T-helper 2 cell treated with Interferon-gamma antibody and Interleukin-4, amounts not matched to agents 5 μg/mL and 100 μg/mL, for 36 hours (primary cell): Measurements from ENCODE around the gene MAGEC2.

Experiments used
- DNase-seq: peaks from one replicate; pipeline ENCODE4 v3.0.0; 2021; ENCODE audit warnings: low spot score
- H3K27ac Mint-ChIP-seq: one replicate; pipeline ENCODE4 v1.8.0; 2021; ENCODE audit warnings: mild to moderate bottlenecking, mixed read lengths
- H3K27me3 Mint-ChIP-seq: one replicate; pipeline ENCODE4 v1.8.0; 2021; ENCODE audit warnings: low read depth, mixed read lengths
- H3K36me3 Mint-ChIP-seq: one replicate; pipeline ENCODE4 v1.8.0; 2021; ENCODE audit warnings: low read depth, mixed read lengths
- H3K4me1 Mint-ChIP-seq: one replicate; pipeline ENCODE4 v1.8.0; 2021; ENCODE audit warnings: low read depth, mixed read lengths
- H3K4me3 Mint-ChIP-seq: one replicate; pipeline ENCODE4 v1.8.0; 2022; ENCODE audit warnings: mild to moderate bottlenecking, moderate library complexity, mixed read lengths
- H3K9me3 Mint-ChIP-seq: one replicate; pipeline ENCODE4 v1.8.0; 2021; ENCODE audit warnings: mixed read lengths

MAGEC2 gene, protein sequence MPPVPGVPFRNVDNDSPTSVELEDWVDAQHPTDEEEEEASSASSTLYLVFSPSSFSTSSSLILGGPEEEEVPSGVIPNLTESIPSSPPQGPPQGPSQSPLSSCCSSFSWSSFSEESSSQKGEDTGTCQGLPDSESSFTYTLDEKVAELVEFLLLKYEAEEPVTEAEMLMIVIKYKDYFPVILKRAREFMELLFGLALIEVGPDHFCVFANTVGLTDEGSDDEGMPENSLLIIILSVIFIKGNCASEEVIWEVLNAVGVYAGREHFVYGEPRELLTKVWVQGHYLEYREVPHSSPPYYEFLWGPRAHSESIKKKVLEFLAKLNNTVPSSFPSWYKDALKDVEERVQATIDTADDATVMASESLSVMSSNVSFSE

DNA sequence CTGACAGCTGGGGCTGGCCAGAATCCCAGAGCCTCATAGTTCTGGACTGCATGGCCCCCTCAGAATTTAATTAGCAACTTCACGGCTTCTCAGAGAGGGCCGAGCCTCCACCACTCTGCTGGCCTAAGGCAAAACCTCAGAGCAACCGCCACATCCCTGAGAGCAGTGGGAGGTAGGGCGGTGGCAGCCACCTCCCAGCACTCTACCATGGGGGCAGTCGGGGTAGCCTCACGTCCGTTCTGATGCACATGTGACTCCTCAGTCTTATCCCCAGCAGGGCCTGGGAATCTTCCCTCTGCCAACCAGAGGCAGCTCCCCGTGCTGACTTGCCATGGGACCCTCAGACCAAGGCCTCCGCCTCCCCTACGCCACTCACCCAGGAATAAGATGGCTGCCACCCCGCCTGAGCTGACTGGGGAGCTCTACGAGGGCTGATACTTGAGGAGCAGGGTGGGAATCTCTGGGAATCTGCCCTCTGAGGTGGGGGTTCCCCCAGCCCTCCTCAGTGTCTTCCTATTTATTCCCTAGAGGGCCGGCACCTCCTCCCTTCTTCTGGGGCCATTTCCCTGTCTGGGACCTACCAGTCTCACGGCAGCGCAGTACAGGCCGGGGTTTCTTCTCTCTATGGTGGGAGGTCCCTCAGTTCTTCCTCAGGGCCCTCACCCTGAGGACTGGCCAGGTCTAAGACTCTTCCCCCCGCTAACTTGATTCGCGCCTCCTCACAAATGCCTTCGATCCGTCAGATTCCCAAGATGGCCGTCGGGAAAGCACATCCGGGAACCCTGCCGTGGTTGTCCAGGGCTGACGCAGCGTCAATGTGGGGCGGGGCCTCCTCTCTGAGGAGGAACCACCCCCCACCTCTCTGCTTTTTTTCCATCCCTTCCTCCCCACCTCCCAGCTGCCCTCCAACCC, at the start of gene MAGEC2:
Gene MAGEC2, minus strand, starts transcription at position 769 of the 912 bp plus-strand sequence. CDS start 1,303 bp downstream, outside the sequence.
- Mint-ChIP-seq H3K9me3 (no peaks in the 10 kb centered on the region), H3K36me3 (no peaks in the 10 kb centered on the region), H3K27me3 (no peaks in the 10 kb centered on the region), H3K4me3 (no peak within 1 kb of the TSS), H3K4me1 (no peaks in the 10 kb centered on the region), H3K27ac (no peak within 1 kb of the TSS)
- no peak for DNase-seq

DNA sequence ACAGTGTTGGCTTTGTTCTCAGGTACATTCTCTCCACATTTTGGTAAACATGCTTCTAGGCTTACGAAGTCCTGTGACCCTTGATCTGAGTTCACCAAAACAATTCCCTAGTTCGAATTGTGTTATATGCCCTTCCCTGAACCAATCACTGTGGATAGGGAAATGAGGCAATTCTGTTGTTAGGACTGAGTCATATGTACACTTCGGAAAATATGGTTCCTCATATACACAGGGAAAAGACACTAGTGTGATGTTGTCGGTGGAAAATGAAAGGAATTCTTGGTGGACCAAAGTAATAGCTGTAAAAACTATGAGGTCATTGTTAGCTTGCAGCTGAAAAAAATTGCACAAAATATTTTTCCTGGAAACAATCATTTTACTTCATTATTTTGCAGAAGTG, 46.6 kb upstream of the MAGEC2 start:
- H3K36me3 Mint-ChIP-seq = no peaks in the 10 kb centered on the region
- H3K27me3 Mint-ChIP-seq = no peaks in the 10 kb centered on the region
- no peaks in the 10 kb centered on the region for H3K4me1 Mint-ChIP-seq
- no peaks in the 10 kb centered on the region for H3K9me3 Mint-ChIP-seq
- no peak for DNase-seq
- H3K27ac Mint-ChIP-seq = no peak overlapping the region
- H3K4me3 Mint-ChIP-seq = no peak overlapping the region

DNA sequence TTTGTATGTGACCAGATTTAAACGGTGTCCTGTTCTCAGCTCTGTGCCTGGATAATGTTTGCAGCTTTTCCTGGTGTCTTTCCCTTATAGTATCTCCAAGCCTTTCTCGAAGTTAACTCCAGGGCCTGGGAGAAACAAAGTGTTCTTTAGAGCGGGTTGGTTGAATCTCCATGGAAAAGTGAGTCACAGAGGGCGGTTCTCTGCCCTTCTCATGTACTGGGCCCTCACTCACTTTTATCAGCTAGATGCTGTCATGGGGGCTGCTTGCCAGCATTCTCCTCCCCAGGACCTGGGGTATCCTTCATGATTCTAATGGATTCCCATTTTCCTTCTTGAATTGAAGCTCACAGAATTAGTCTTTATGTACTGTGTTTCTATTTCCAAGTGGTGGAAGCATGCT, 46.1 kb upstream of the MAGEC2 start:
- DNase-seq = no peak
- no peaks in the 10 kb centered on the region for H3K4me1 Mint-ChIP-seq
- no peaks in the 10 kb centered on the region for H3K9me3 Mint-ChIP-seq
- no peaks in the 10 kb centered on the region for H3K27me3 Mint-ChIP-seq
- no peak overlapping the region for H3K4me3 Mint-ChIP-seq
- no peak overlapping the region for H3K27ac Mint-ChIP-seq
- no peaks in the 10 kb centered on the region for H3K36me3 Mint-ChIP-seq

DNA sequence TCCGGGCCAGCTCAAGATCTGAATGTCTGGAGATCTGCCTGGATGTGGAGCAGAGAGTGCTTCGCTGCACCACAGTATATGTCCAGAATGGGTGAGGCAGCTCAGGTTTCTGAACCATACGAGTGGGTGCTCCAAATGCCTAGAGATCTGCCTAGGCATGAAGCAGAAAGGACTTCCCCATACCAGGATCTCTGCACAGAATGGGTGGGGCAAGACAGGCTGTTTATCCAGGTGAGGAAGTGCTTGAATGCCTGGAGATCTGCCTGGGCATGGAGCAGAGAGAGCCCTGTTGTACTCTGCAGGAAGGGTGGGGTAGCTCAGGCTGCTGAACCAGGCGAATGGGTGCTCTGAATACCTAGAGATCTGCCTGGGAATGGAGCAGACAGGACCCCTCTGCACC, 45.4 kb upstream of the MAGEC2 start:
- H3K27me3 Mint-ChIP-seq = no peaks in the 10 kb centered on the region
- DNase-seq = no peak
- H3K36me3 Mint-ChIP-seq = no peaks in the 10 kb centered on the region
- H3K4me3 Mint-ChIP-seq = no peak overlapping the region
- H3K9me3 Mint-ChIP-seq = no peaks in the 10 kb centered on the region
- no peak overlapping the region for H3K27ac Mint-ChIP-seq
- H3K4me1 Mint-ChIP-seq = no peaks in the 10 kb centered on the region

DNA sequence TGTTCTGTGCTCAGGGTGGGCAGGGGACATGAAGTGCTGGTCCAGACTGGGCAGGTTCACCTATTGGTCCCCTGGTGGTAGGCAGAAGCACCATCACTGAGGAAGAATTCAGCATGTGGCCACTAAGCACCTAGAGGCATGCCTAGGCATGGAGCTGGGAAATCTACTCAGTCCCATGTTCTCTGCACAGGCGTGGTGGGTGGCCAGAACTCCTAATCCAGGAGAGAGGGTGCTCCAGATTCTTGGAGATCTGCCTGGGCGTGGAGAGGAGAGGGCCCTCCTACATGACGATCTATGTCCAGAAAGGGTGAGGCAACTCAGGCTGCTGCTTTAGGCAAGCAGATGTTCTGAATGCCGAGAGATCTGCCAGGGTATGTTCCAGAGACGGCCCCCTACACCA, 44.6 kb upstream of the MAGEC2 start:
- H3K4me3 Mint-ChIP-seq = no peak overlapping the region
- no peaks in the 10 kb centered on the region for H3K9me3 Mint-ChIP-seq
- no peaks in the 10 kb centered on the region for H3K36me3 Mint-ChIP-seq
- no peak for DNase-seq
- no peak overlapping the region for H3K27ac Mint-ChIP-seq
- no peaks in the 10 kb centered on the region for H3K4me1 Mint-ChIP-seq
- no peaks in the 10 kb centered on the region for H3K27me3 Mint-ChIP-seq

DNA sequence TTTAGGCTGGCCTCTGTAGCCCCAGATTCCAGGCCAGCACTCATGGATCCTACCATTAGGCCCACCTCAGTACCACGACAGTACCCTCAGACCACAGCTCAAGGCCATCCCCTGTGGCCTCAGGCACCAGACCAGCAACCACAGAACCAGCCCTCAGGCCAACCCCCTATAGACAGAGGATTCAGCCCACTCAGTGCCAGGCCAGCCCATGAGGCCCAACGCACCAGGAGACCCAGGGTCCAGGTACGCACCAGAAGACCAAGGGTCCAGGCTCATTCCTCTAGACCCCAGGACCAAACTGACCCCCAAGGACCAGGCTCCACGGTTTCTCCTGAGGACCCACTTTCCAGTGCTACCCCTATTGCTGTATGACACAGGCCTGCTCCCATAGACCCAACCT, 39.5 kb upstream of the MAGEC2 start:
- Mint-ChIP-seq H3K27ac (no peak overlapping the region), H3K9me3 (no peaks in the 10 kb centered on the region), H3K4me1 (no peaks in the 10 kb centered on the region), H3K36me3 (no peaks in the 10 kb centered on the region), H3K27me3 (no peaks in the 10 kb centered on the region), H3K4me3 (no peak overlapping the region)
- no peak for DNase-seq

DNA sequence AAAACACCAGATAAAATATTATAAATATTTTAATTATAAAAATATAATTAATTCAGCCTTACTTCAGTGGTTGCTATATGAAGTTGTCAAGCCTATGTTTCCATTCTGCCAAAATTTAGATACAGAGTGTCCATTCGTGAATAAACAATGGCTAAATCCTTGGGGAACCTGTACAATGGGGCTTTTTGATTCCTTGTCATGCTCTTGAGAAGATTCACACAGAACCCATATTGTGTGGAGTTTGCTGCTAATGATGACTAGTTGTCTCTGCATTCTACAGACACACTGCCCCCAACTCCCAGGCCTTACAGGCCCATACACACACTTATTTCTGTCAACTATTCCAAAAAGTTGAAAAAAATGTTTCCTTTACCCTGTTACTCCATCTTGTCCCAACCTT, 33.4 kb upstream of the MAGEC2 start:
- H3K27me3 Mint-ChIP-seq = no peaks in the 10 kb centered on the region
- H3K9me3 Mint-ChIP-seq = no peaks in the 10 kb centered on the region
- H3K4me1 Mint-ChIP-seq = no peaks in the 10 kb centered on the region
- no peak overlapping the region for H3K4me3 Mint-ChIP-seq
- no peaks in the 10 kb centered on the region for H3K36me3 Mint-ChIP-seq
- DNase-seq = no peak
- no peak overlapping the region for H3K27ac Mint-ChIP-seq

DNA sequence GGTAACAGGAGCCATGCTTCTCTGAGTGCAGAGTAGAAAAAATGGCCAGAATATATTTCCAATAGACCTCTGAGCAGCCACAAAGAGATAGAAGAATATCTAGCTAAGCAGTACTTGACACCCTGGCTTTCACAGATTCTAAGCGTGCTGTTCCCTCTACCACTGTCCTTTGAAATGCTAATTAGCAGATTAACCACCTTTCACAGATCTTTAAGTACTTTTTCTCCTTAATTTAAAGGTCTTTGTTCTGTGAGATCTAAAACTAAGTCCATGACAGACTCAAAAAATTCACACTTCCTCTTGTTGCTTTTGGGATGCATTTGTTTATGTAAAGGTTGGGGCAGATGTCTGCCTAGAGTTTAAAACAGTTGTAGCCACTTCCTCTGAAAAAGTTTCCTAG, 28.3 kb upstream of the MAGEC2 start:
- DNase-seq = no peak
- H3K4me1 Mint-ChIP-seq = no peaks in the 10 kb centered on the region
- H3K27me3 Mint-ChIP-seq = no peaks in the 10 kb centered on the region
- H3K4me3 Mint-ChIP-seq = no peak overlapping the region
- peaks cover under 1% of the 10 kb centered on the region for H3K9me3 Mint-ChIP-seq
- H3K36me3 Mint-ChIP-seq = no peaks in the 10 kb centered on the region
- no peak overlapping the region for H3K27ac Mint-ChIP-seq

DNA sequence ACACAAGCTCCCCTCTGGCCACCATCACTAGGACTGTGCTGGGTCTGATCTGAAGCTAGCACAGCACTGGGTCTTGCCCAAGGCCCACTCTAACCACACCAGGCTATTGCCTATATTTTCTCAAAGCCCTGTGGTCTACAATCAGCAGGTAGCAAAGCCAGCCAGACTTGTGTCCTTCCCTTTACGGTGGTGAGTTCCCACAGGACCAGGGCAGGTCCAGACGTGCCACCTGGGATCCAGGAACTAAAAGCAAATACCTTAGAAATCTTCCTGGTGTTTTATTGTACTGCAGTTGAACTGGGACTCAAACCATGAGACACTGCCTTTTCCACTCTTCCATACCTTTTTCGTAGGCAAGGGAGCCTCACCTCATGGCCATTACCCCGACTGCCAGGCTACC, 9.0 kb upstream of the MAGEC2 start:
- DNase-seq = no peak
- Mint-ChIP-seq H3K27ac (no peak overlapping the region), H3K9me3 (no peaks in the 10 kb centered on the region), H3K27me3 (no peaks in the 10 kb centered on the region), H3K4me1 (no peaks in the 10 kb centered on the region), H3K36me3 (no peaks in the 10 kb centered on the region), H3K4me3 (no peak overlapping the region)

DNA sequence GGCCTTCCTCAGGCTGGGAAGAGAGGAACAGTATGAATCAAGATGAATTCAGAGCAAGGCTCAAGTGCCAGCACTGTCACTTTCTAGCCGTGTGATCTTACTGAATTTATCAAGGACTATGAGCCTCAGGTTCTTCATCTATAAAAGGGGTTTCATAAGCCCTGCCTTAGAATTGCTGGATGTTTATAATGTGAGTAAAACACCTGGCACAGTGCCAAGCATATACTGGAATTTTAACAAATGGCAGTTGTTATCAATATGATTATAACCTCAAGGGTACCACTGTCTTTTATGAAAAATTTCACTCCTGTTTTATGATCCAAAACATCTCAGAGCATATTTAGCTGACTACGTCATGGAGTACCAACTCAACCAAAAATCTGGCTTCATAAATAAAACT, 4.0 kb downstream of the MAGEC2 start:
- Mint-ChIP-seq H3K27me3 (no peaks in the 10 kb centered on the region), H3K9me3 (peaks cover 4% of the 10 kb centered on the region), H3K4me1 (no peaks in the 10 kb centered on the region), H3K36me3 (no peaks in the 10 kb centered on the region), H3K4me3 (no peak overlapping the region), H3K27ac (no peak overlapping the region)
- DNase-seq = no peak

DNA sequence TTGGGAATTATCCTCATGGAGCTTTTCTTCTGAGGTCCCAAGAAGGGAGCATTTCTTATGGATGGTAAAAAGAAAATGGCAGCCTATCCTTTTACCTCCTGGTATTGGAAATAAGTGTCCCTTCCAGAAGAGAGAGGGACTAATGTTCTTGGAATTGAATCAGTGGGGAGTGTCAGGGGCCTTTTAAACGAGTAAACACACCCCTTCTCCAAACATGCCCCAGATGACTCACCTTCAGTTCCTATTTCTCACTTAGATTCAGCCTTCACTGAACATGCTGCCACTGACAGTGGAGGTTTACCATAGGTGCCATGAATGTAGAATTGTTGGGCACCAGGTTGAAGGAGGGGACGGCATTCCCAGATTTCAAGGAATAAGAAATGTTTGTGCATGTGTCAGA, 19.0 kb downstream of the MAGEC2 start:
- Mint-ChIP-seq H3K27me3 (no peaks in the 10 kb centered on the region), H3K4me1 (no peaks in the 10 kb centered on the region), H3K36me3 (no peaks in the 10 kb centered on the region), H3K4me3 (no peak overlapping the region), H3K27ac (no peak overlapping the region), H3K9me3 (peaks cover 6% of the 10 kb centered on the region)
- DNase-seq = no peak

DNA sequence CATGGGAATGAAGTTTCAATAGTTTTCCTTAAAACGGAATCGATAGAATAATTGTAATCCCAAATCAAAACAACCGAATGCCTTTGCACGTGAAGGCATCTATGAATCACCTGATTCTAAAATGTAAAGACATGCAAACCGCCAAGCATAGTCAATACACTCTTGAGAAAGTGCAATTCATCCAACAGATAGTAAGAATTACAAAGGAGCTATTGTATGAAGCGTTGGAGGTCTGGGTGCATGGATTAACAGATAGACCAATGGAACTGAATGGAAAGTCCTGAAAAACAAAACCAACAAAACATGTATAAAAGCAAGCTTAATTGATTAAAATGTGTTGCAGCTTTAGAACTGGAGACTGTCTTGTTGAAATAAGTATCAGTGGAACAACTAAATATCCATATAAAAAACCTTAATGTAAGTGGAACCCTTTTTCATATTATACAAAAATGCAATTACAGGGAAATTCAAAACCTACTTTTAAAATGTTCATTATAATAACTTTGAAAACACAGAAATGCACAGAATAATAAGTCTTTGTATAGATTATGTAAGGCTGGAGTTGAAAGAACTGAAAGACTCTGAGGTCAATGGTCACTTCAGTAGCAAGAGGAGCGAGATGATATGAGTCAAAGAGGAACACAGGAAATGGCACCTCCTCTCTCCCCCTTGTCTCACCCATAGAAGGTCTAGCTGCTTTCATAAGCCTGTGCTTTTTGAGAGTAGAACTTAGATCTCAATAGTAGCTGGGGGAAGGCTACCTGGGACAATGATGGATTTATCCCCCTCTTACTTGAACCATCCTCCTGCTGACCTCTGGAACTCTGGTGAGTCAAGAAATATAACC, 20.1 kb downstream of the MAGEC2 start:
- no peak overlapping the region for H3K4me3 Mint-ChIP-seq
- no peaks in the 10 kb centered on the region for H3K4me1 Mint-ChIP-seq
- H3K36me3 Mint-ChIP-seq = no peaks in the 10 kb centered on the region
- no peak overlapping the region for H3K27ac Mint-ChIP-seq
- H3K27me3 Mint-ChIP-seq = no peaks in the 10 kb centered on the region
- H3K9me3 Mint-ChIP-seq = peaks cover 6% of the 10 kb centered on the region
- no peak for DNase-seq

DNA sequence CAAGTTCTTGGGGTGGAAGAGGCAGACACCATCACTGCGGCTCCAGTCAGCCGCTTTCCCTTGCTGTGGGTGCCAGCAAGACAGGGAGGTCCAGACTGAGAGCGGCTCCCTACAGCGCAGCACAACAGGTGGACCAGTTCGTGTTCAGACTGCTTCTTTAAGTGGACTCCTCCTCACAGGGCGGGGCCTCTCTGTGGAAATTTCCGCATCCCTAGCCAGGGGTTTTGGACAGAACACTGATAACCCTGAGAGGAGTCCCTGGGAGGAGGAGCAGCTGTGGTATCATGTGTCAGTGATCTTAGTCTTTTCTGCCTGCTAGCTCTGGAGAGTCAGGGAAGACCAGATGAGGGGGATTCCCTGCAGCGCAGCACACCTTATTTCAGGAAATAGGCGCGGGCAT, 48.5 kb downstream of the MAGEC2 start:
- no peaks in the 10 kb centered on the region for H3K4me1 Mint-ChIP-seq
- H3K9me3 Mint-ChIP-seq = peaks cover 3% of the 10 kb centered on the region
- H3K36me3 Mint-ChIP-seq = no peaks in the 10 kb centered on the region
- H3K27me3 Mint-ChIP-seq = no peaks in the 10 kb centered on the region
- no peak overlapping the region for H3K4me3 Mint-ChIP-seq
- no peak for DNase-seq
- no peak overlapping the region for H3K27ac Mint-ChIP-seq
